ENCODE results near the gene PLPP1. TPM values are rescaled to one million over a fixed set of nuclear protein-coding genes. Genes with fewer than 3 reads are reported as not detected.

PLPP1 gene
- total RNA-seq, 2 donors from 2014 or later, result 170 to 189 TPM

DNA sequence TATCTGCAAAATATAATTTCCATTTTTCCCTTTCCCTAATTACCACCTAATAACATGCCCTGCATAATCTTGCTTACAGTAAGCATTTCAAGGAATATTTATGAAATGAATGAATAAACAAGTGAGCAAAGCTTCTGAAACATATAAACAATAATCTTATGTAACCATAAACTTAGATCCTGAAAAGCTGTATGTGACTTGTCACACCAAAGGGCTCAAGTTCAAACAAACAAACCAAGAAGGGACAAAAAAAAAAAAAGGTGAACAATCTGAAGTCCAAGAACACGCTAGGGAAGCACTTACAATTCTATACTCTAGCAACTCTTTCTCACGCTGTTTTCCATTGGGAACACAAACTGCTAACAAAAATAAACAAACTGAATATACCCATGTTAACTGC lies 36.3 kb downstream of the PLPP1 start:
- Histone ChIP-seq H3K27me3 (no peaks in the 10 kb centered on the region), H3K36me3 (no peaks in the 10 kb centered on the region), H3K4me3 (no peak overlapping the region), H3K9me3 (no peaks in the 10 kb centered on the region), H3K27ac (no peak overlapping the region), H3K4me1 (peaks cover 0 to 46% of the 10 kb centered on the region in 2 donors)
- TF ChIP-seq, protein P1, sequence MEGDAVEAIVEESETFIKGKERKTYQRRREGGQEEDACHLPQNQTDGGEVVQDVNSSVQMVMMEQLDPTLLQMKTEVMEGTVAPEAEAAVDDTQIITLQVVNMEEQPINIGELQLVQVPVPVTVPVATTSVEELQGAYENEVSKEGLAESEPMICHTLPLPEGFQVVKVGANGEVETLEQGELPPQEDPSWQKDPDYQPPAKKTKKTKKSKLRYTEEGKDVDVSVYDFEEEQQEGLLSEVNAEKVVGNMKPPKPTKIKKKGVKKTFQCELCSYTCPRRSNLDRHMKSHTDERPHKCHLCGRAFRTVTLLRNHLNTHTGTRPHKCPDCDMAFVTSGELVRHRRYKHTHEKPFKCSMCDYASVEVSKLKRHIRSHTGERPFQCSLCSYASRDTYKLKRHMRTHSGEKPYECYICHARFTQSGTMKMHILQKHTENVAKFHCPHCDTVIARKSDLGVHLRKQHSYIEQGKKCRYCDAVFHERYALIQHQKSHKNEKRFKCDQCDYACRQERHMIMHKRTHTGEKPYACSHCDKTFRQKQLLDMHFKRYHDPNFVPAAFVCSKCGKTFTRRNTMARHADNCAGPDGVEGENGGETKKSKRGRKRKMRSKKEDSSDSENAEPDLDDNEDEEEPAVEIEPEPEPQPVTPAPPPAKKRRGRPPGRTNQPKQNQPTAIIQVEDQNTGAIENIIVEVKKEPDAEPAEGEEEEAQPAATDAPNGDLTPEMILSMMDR (IDR thresholded peaks at IDR 0.05), result no peak
- DNase-seq (ENCODE audit: low spot score), result no peak

DNA sequence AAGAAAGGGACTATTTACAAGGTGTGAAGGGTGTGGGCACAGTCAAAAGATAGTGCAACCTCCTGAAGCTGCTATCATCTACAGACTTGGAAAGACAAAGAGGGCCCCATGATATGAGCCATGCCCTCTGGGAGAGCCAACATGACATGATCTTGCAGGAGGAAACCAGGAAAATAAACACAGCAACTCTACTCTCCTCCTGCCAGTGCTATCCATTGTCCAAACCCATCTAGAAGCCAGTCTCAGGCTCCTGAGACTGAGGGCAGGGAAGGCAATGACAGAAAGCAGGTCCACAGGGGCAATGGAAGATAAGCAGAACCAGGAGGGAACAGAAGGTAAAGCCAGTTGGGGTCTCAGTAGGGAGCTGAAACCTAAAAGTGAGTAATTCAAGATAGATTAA lies 37.1 kb downstream of the PLPP1 start:
- Histone ChIP-seq H3K36me3 (no peaks in the 10 kb centered on the region), H3K4me3 (no peak overlapping the region), H3K4me1 (peaks cover 0 to 42% of the 10 kb centered on the region in 2 donors), H3K9me3 (no peaks in the 10 kb centered on the region), H3K27ac (no peak overlapping the region), H3K27me3 (no peaks in the 10 kb centered on the region)
- TF ChIP-seq, protein P1 (IDR thresholded peaks at IDR 0.05), result no peak
- no peak for DNase-seq (ENCODE audit: low spot score)

DNA sequence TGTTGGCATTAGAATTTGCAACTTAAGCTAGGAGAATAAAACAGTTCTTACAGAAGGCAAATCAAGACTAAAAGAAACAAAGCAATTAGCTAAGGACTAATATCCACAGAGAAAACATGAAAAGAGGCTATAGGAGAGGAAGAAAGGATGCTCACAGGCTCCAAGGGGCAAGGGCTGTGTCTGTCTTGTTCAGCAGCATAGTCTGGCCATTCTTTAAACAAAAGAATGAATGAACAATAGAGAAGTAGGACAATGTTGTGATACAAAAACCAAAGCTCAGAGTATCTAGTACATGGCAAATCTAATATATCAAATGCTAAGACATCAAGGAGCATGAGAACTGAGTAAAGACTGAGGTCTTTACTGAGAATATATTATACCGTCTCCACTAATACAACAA lies 39.5 kb downstream of the PLPP1 start:
- no peak overlapping the region for H3K4me3 ChIP-seq
- DNase-seq (ENCODE audit: low spot score), result no peak
- TF ChIP-seq, protein P1 (IDR thresholded peaks at IDR 0.05), result no peak
- H3K4me1 ChIP-seq, result peaks cover 0 to 38% of the 10 kb centered on the region in 2 donors
- no peaks in the 10 kb centered on the region for H3K9me3 ChIP-seq
- no peak overlapping the region for H3K27ac ChIP-seq
- H3K27me3 ChIP-seq, result no peaks in the 10 kb centered on the region
- H3K36me3 ChIP-seq, result peaks cover 8% of the 10 kb centered on the region

DNA sequence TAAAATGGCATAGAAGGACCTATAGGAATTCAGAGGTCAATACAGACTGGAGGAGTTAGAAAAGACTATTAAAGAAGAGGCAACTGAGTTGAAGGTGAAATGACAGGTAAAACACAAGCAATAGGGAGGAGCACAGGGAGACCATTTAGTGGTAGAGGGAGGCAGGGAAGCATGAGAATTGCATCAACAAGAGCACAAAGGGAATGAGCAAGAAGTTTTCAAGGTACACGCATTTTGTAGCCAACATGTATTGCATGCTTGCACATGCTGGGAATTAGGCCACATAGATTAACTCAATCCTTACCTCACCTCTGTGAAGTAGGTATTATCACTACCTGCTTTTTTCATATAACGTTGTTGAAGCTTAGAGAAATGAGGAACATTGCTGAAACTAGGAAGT lies 42.3 kb downstream of the PLPP1 start:
- Histone ChIP-seq H3K4me3 (no peak overlapping the region), H3K27ac (no peak overlapping the region), H3K36me3 (peaks cover 9% of the 10 kb centered on the region), H3K9me3 (no peaks in the 10 kb centered on the region), H3K27me3 (no peaks in the 10 kb centered on the region), H3K4me1 (peaks cover 0 to 24% of the 10 kb centered on the region in 2 donors)
- DNase-seq (ENCODE audit: low spot score), result no peak
- TF ChIP-seq, protein P1 (IDR thresholded peaks at IDR 0.05), result no peak

DNA sequence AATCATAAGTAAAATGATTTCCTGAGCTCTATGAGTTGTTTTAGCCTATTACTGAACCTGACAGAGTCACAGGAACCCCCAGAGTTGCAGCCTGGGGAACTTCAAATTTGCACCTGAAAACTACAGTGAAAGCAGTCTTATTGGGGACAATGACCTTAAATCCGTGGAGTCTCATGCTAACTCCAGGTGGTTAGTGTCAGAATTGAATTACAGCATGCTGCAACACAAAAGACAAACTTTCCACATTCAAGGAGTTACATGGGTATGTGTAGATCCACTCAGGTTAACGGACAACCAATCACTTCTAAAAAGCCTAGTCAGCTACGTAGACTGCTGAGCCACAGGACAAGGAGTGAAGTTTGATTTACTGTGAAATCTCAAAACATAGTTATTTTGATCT lies 49.7 kb downstream of the PLPP1 start:
- H3K36me3 ChIP-seq, result peaks cover 8% of the 10 kb centered on the region
- TF ChIP-seq, protein P1 (IDR thresholded peaks at IDR 0.05), result no peak
- H3K9me3 ChIP-seq, result no peaks in the 10 kb centered on the region
- peaks cover 0 to 11% of the 10 kb centered on the region in 2 donors for H3K4me1 ChIP-seq
- H3K4me3 ChIP-seq, result no peak overlapping the region
- DNase-seq (ENCODE audit: low spot score), result no peak
- no peak overlapping the region for H3K27ac ChIP-seq
- H3K27me3 ChIP-seq, result no peaks in the 10 kb centered on the region

DNA sequence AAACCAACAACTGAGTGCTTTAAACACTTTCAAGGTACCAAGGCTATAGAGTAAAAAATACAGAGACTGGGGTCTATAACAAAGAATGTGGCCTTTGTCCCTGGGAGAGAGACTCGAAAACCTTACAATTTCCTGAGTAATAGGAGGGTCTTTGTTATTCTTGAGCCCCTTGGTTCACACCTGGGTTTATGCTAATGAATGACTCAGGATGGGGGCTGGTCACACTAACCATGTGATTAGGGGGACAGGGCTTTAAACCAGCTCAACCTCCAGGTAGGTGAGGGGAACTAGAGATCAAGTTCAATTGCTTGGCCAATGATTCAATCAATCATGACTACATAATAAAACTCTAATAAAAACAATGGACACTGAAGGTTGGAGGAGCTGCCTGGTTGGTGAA lies 50.2 kb downstream of the PLPP1 start:
- H3K9me3 ChIP-seq, result no peaks in the 10 kb centered on the region
- TF ChIP-seq, protein P1 (IDR thresholded peaks at IDR 0.05), result no peak
- DNase-seq (ENCODE audit: low spot score), result no peak
- H3K27me3 ChIP-seq, result no peaks in the 10 kb centered on the region
- H3K36me3 ChIP-seq, result peaks cover 8% of the 10 kb centered on the region
- no peak overlapping the region for H3K27ac ChIP-seq
- peaks cover 0 to 11% of the 10 kb centered on the region in 2 donors for H3K4me1 ChIP-seq
- H3K4me3 ChIP-seq, result no peak overlapping the region

Measured in right atrium auricular region (tissue), 2 donors.